ENCODE measurements around the gene BRD3OS.

DNA sequence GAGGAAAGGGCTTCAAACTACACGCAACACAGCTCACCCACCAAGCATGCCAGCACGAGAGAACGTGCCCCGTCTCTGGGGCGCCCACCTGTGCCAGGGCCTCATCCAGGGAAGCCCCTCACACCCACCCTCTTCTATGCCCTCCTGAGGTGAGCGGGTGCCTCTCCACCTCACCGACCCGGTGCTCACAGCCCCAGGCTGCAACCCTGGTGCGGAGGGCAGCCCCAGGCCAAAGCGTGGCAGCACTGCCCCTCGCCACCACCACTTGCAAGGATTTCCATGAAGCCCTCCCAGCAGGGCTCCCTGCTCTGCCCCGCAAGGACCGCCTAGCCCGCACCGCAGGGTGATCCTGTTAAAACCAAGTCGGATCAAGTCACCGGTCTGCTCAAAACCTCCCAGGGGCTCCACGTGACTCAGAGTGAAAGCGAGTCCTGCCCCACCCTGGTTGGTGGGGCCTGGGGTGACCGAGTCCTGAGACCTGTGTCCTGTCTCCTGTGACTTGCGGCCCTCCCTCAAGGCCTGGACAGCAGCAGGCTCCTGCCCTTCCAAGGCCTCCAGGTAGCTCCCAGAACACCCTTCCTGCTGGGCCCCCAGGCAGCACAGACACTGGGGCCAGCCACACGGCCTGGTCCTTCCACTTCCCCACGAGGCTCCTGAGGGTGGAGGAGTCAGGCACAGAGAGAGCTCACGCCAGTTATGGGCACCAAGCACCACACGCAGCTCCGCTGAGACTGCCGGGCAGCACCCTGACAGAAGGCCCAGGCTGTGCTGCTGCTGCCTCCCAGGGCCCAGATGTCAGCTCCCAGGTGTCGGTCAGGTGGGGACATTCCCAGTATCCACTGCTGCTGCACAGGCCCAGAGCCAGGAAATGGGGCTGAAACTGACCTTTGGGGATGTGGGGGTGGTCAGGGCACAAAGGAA lies 29.9 kb downstream of the BRD3OS start:
- TF ChIP-seq POLR2A (IDR thresholded peaks at IDR 0.05; ENCODE audit: insufficient read depth in 1 of 2, low read depth in 2 of 2, low read length in 2 of 2) (no peak), EP300 (IDR thresholded peaks at IDR 0.05; ENCODE audit: low read depth in 2 of 2, low read length in 2 of 2) (no peak), EP300 (CRISPR knock-in tag; IDR thresholded peaks at IDR 0.05; ENCODE audit: borderline replicate concordance) (no peak), GATAD2A (CRISPR knock-in tag; IDR thresholded peaks at IDR 0.05) (no peak), TCF7L2 (IDR thresholded peaks at IDR 0.05; ENCODE audit: low read depth, low read length) (no peak), MXI1 (IDR thresholded peaks at IDR 0.05; ENCODE audit: borderline replicate concordance, low read depth, low read length) (no peak), SSRP1 (CRISPR knock-in tag; IDR thresholded peaks at IDR 0.05) (no peak), ZNF747 (CRISPR knock-in tag; IDR thresholded peaks at IDR 0.05; ENCODE audit: borderline replicate concordance) (no peak), FOXM1 (CRISPR knock-in tag; IDR thresholded peaks at IDR 0.05) (no peak), BRCA1 (CRISPR knock-in tag; IDR thresholded peaks at IDR 0.05) (no peak), RNF2 (conservative IDR thresholded peaks at IDR 0.05; ENCODE audit: low read depth) (no peak), MAFK (conservative IDR thresholded peaks at IDR 0.05 in 1 of 2, IDR thresholded peaks at IDR 0.05 in 1 of 2; ENCODE audit: low read length in 2 of 2) (no peak), FOXJ3 (CRISPR knock-in tag; IDR thresholded peaks at IDR 0.05; ENCODE audit: borderline replicate concordance) (no peak)
- TF ChIP-seq, protein P1, sequence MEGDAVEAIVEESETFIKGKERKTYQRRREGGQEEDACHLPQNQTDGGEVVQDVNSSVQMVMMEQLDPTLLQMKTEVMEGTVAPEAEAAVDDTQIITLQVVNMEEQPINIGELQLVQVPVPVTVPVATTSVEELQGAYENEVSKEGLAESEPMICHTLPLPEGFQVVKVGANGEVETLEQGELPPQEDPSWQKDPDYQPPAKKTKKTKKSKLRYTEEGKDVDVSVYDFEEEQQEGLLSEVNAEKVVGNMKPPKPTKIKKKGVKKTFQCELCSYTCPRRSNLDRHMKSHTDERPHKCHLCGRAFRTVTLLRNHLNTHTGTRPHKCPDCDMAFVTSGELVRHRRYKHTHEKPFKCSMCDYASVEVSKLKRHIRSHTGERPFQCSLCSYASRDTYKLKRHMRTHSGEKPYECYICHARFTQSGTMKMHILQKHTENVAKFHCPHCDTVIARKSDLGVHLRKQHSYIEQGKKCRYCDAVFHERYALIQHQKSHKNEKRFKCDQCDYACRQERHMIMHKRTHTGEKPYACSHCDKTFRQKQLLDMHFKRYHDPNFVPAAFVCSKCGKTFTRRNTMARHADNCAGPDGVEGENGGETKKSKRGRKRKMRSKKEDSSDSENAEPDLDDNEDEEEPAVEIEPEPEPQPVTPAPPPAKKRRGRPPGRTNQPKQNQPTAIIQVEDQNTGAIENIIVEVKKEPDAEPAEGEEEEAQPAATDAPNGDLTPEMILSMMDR (CRISPR knock-in tag; IDR thresholded peaks at IDR 0.05) = no peak
- TF ChIP-seq, protein P2, sequence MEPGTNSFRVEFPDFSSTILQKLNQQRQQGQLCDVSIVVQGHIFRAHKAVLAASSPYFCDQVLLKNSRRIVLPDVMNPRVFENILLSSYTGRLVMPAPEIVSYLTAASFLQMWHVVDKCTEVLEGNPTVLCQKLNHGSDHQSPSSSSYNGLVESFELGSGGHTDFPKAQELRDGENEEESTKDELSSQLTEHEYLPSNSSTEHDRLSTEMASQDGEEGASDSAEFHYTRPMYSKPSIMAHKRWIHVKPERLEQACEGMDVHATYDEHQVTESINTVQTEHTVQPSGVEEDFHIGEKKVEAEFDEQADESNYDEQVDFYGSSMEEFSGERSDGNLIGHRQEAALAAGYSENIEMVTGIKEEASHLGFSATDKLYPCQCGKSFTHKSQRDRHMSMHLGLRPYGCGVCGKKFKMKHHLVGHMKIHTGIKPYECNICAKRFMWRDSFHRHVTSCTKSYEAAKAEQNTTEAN (CRISPR knock-in tag; conservative IDR thresholded peaks at IDR 0.05) = no peak
